Thymus (tissue), 11 donors: ENCODE data around the gene FDCSP. TPM values are rescaled to one million over a fixed set of nuclear protein-coding genes. Genes with fewer than 3 reads are reported as not detected.

Experiments used
- DNase-seq, 9 donors: peaks; one replicate each; pipeline ENCODE4 v3.0.0-alpha.2; 2013; ENCODE audit warnings: low spot score in 9 of 9, low read depth in 6 of 9, missing footprints in 1 of 9
- H3K27ac ChIP-seq, 2 donors: one replicate each; pipeline ENCODE4 v1.5.1; 2013; ENCODE audit warnings: control low read depth in 1 of 2, low read depth in 1 of 2, low read length in 1 of 2, mild to moderate bottlenecking in 1 of 2, moderate library complexity in 1 of 2
- H3K27me3 ChIP-seq, 2 donors: one replicate each; pipeline ENCODE4 v1.5.1; 2013; ENCODE audit warnings: low read length in 1 of 2; ENCODE audit not compliant: control insufficient read depth in 2 of 2, insufficient read depth in 1 of 2
- H3K36me3 ChIP-seq, 2 donors: one replicate each; pipeline ENCODE4 v1.5.1; 2013; ENCODE audit warnings: low read length in 1 of 2, mild to moderate bottlenecking in 1 of 2, moderate library complexity in 1 of 2; ENCODE audit not compliant: control insufficient read depth in 2 of 2, insufficient read depth in 2 of 2
- H3K4me1 ChIP-seq, 2 donors: one replicate each; pipeline ENCODE4 v1.5.1; 2013; ENCODE audit warnings: low read length in 2 of 2; ENCODE audit not compliant: control insufficient read depth in 2 of 2, insufficient read depth in 2 of 2
- H3K4me3 ChIP-seq, 2 donors: one replicate each; pipeline ENCODE4 v1.5.1; 2013; ENCODE audit warnings: low read length in 2 of 2, control low read depth in 1 of 2, mild to moderate bottlenecking in 1 of 2
- H3K9me3 ChIP-seq, 2 donors: one replicate each; pipeline ENCODE4 v1.5.1; 2013; ENCODE audit warnings: low read length in 1 of 2, mild to moderate bottlenecking in 1 of 2; ENCODE audit not compliant: control insufficient read depth in 2 of 2, insufficient read depth in 1 of 2
- WGBS: extraction: QIAGEN DNeasy Blood & Tissue Kit; methylation state at CpG from one replicate; pipeline ENCODE4 v1.1.7; 2013; 5-methylcytosine and 5-hydroxymethylcytosine counted together
- polyA plus RNA-seq: library from polyadenylated mRNA; stranded (reverse); fragments of 200-250 nt; gene quantifications from one replicate; pipeline ENCODE4 v1.2.3, GENCODE V29; 2013
- total RNA-seq: library from RNA; stranded (reverse); fragments of 120-200 nt; gene quantifications from one replicate; pipeline ENCODE4 v1.2.4, GENCODE V29; 2013
- donor health status: healthy.

The FDCSP gene
- total and polyA plus RNA-seq, 2 donors: 7.4 to 61.2 TPM

DNA sequence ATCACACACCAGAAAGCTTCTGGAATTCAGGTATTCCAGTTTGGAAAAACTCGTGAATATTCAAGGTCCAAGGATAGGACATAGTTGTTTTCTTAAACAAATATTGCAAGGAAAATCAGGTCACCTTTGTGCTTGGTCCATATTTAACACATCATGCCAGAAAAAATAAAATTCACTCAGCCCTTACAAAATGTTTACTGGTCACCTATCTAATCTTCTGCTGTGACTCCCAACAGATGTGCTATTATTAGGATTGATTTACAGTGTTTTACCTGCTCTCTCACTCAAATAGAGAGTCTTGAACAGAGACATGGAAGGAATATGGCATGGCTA, 26.0 kb downstream of the FDCSP start:
- Histone ChIP-seq H3K27ac (no peak overlapping the region), H3K4me3 (no peak overlapping the region), H3K9me3 (no peaks in the 10 kb centered on the region), H3K4me1 (no peaks in the 10 kb centered on the region), H3K27me3 (no peaks in the 10 kb centered on the region), H3K36me3 (no peaks in the 10 kb centered on the region)
- no peak for DNase-seq
- WGBS: 84% methylated on average over 1 of the region's 1 CpG

GRCh38 chr4:70269674-70270073, 43.8 kb downstream of the FDCSP start:
- no peak for DNase-seq
- WGBS: 21% methylated on average over 1 of the region's 1 CpG
- H3K27me3 ChIP-seq: no peaks in the 10 kb centered on the region
- no peaks in the 10 kb centered on the region for H3K9me3 ChIP-seq
- no peak overlapping the region for H3K27ac ChIP-seq
- H3K36me3 ChIP-seq: no peaks in the 10 kb centered on the region
- H3K4me3 ChIP-seq: no peak overlapping the region
- H3K4me1 ChIP-seq: no peaks in the 10 kb centered on the region

DNA sequence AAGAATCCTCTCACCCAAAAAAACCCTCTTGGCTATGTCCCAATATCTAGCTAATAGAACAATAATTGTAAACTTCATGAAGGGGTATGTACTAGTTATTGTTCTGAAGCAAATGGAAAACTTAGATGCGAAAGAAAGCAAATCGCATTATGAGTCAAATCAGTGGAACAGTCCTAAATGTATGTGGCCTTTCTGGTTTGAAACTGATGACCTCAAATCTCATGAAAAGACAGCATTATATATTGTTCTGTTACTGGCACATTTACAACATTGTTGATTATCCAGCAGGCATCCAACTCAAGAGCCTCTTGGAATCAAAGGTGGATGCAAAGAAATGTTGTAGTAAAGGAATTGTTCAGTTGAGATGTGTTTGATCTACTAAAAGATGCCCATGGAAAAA, 51.2 kb downstream of the FDCSP start:
- no peak for DNase-seq
- Histone ChIP-seq H3K4me3 (no peak overlapping the region), H3K27me3 (no peaks in the 10 kb centered on the region), H3K27ac (no peak overlapping the region), H3K36me3 (no peaks in the 10 kb centered on the region), H3K9me3 (no peaks in the 10 kb centered on the region), H3K4me1 (no peaks in the 10 kb centered on the region)
- 100% methylated on average over 2 of the region's 2 CpGs for WGBS

- no peaks in the 10 kb centered on the region for H3K36me3 ChIP-seq
- DNase-seq: no peak
- 71% methylated on average over 1 of the region's 1 CpG for WGBS
- H3K4me3 ChIP-seq: no peak overlapping the region
- no peak overlapping the region for H3K27ac ChIP-seq
- no peaks in the 10 kb centered on the region for H3K27me3 ChIP-seq
- H3K9me3 ChIP-seq: no peaks in the 10 kb centered on the region
- H3K4me1 ChIP-seq: no peaks in the 10 kb centered on the region
These were observed 54.6 kb downstream of the FDCSP start for GRCh38 chr4:70280567-70280966.

Other genes starting within 250 kb of the FDCSP start
- 1.3 TPM for gene STATH, start 230.2 kb upstream of the FDCSP start, total RNA-seq
- gene STATH, start 230.2 kb upstream of the FDCSP start, polyA plus RNA-seq: 11.9 TPM
- gene HTN3, start 197.7 kb upstream of the FDCSP start, total RNA-seq: 0.28 TPM
- 0.71 TPM for gene HTN3, start 197.7 kb upstream of the FDCSP start, polyA plus RNA-seq
- 0.47 TPM for gene HTN1, start 175.7 kb upstream of the FDCSP start, total RNA-seq
- gene HTN1, start 175.7 kb upstream of the FDCSP start, polyA plus RNA-seq: 2.7 TPM
- gene PRR27, start 71.9 kb upstream of the FDCSP start, total RNA-seq: not detected
- gene PRR27, start 71.9 kb upstream of the FDCSP start, polyA plus RNA-seq: 0.05 TPM
- gene ODAM, start 30.4 kb upstream of the FDCSP start, total RNA-seq: 0.14 TPM
- gene ODAM, start 30.4 kb upstream of the FDCSP start, polyA plus RNA-seq: 0.62 TPM
- not detected for gene CSN3, start 16.5 kb downstream of the FDCSP start, total RNA-seq
- 0.43 TPM for gene CSN3, start 16.5 kb downstream of the FDCSP start, polyA plus RNA-seq
- not detected for gene CABS1, start 108.9 kb downstream of the FDCSP start, total RNA-seq
- gene CABS1, start 108.9 kb downstream of the FDCSP start, polyA plus RNA-seq: 0.02 TPM
- gene SMR3A, start 134.6 kb downstream of the FDCSP start, total RNA-seq: not detected
- gene SMR3A, start 134.6 kb downstream of the FDCSP start, polyA plus RNA-seq: not detected
- not detected for gene SMR3B, start 157.0 kb downstream of the FDCSP start, total RNA-seq
- gene SMR3B, start 157.0 kb downstream of the FDCSP start, polyA plus RNA-seq: 1.1 TPM
- not detected for gene OPRPN, start 171.8 kb downstream of the FDCSP start, total RNA-seq
- gene OPRPN, start 171.8 kb downstream of the FDCSP start, polyA plus RNA-seq: 0.34 TPM
- not detected for gene MUC7, start 246.1 kb downstream of the FDCSP start, total RNA-seq
- gene MUC7, start 246.1 kb downstream of the FDCSP start, polyA plus RNA-seq: 0.11 TPM